Cardiac fibroblast (primary cell): Measurements from ENCODE around the gene KCNMB1.

Experiments used
- DNase-seq, 2 donors: peaks; one replicate each; pipeline versions ENCODE4 v3.0.0 to v3.0.0-alpha.2; 2010; ENCODE audit warnings: low read depth in 2 of 2
- H3K4me3 ChIP-seq, 2 donors: replicated peaks in 1 of 2; 1 replicate in 1 of 2; 2 replicates in 1 of 2; pipeline ENCODE4 v1.5.1; 2011; ENCODE audit warnings: low read depth in 2 of 2, low read length in 2 of 2, mild to moderate bottlenecking in 2 of 2, moderate library complexity in 1 of 2
- CTCF ChIP-seq: IDR thresholded peaks from one replicate; pipeline ENCODE4 v1.5.1; 2011; ENCODE audit warnings: low read depth, mild to moderate bottlenecking, low read length, inconsistent platforms

The KCNMB1 gene

DNA sequence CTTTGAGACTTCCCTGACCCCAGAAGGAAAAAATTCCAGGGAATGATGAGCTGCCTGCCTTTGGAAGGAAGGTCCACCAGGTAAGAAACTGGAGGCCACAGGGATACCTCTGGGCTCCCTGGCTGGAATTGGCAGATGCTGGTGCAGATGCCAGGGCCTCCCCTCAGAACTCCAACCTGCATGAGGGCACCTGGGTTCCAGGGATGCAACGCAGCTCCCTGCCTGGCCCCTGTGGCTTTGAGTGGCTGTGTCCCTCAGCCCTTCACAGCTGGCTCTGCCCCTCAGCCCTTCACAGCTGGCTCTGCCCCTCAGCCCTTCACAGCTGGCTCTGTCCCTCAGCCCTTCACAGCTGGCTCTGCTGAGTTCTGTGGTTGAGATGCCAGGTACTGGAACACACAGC is 13.9 kb downstream of the KCNMB1 start:
- H3K4me3 ChIP-seq = no peak overlapping the region
- no peak for DNase-seq
- no peak for TF ChIP-seq CTCF

- TF ChIP-seq CTCF = no peak
- no peak overlapping the region for H3K4me3 ChIP-seq
- no peak for DNase-seq
Measured at GRCh38 chr5:170372971-170373370, 16.2 kb downstream of the KCNMB1 start.

DNA sequence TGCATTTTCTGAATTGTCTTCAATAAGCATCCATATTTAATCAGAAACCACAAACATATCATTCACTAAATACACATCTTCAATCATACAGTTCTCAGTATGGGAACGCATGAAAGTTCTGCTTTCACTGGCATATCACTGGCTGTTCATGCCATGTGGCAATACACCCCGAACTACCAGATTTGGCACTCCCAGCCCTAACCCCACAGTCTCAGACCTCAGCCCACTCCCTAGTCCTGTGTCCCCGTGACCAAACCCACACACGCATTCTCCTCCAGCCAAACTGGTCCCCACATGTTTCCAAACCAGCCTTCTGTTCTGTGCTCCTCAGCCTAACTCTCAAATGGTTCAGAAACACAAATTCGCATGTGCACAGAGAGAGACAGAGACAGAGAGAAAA is 20.6 kb downstream of the KCNMB1 start:
- no peak for DNase-seq
- no peak overlapping the region for H3K4me3 ChIP-seq
- no peak for TF ChIP-seq CTCF

DNA sequence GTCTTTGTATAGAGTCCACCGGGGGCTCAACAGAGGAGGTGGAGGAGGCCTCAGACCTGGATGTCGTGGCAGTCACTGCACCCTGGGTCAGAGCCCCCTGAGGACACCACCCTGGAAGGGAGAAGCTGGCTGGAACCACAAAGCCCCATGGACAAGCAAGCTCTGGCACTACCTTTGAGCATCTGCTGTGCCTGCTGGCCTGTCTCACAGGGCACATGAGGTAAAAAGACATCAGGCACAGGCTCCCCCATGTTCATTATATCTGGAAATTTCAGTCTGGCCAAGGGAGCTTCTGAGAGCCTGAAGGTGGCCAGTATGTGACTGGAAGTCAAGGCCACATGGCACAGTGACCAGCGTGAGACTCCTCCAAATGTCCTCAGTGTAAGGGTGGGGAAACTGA is 22.9 kb downstream of the KCNMB1 start:
- no peak for TF ChIP-seq CTCF
- DNase-seq = no peak

GRCh38 chr5:170365831-170366230 is 23.3 kb downstream of the KCNMB1 start:
- DNase-seq = no peak
- no peak for TF ChIP-seq CTCF
- H3K4me3 ChIP-seq = no peak overlapping the region

More for the DNA sequence above, 22.9 kb downstream of the KCNMB1 start:
- H3K4me3 ChIP-seq = no peak overlapping the region

DNA sequence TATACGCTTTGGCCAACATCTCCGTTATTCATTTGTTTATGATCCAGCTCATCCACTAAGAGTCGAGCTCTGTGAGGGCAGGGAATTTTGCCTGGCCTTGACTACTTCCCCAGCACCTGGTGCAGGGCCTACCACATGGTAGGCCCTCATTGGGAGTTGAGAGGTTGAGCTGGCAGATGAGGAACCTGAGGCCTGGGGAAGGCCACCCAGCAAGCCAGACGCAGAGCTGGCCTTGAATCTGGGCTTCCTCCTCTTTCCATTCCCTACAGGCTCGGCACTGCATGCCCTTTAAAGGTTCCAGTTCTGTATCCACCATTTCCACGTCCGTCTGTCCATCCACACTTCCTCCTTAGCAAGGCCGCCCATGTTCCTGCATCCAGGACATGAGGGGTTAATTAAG is 24.2 kb downstream of the KCNMB1 start:
- no peak for TF ChIP-seq CTCF
- DNase-seq = no peak
- no peak overlapping the region for H3K4me3 ChIP-seq

GRCh38 chr5:170363671-170364070 is 25.5 kb downstream of the KCNMB1 start:
- no peak for DNase-seq
- no peak for TF ChIP-seq CTCF
- H3K4me3 ChIP-seq = no peak overlapping the region
